CD4-positive, alpha-beta T cell treated with Interleukin-15 for 1 hour (primary cell): Measurements from ENCODE around the gene SCNM1.
A peak's percentile ranks its signal among the peaks of the same experiment; 100 is the strongest.
"Not testable (repeated sequence)": the region's sequence is repeated elsewhere in the genome, so short reads cannot be mapped to it uniquely, and the experiment has no call there.

ENCODE experiments used
- DNase-seq: peaks from one replicate; pipeline ENCODE4 v3.0.0-alpha.2; 2020

The SCNM1 gene

GRCh38 chr1:151147132-151147503, 18.8 kb upstream of the SCNM1 start:
- DNase-seq = no peak

- DNase-seq = no peak
Observed at GRCh38 chr1:151147665-151148064, 18.3 kb upstream of the SCNM1 start.

GRCh38 chr1:151156515-151156819, 9.5 kb upstream of the SCNM1 start, which contains the start of gene TNFAIP8L2:
TNFAIP8L2 (plus strand) TSS chr1:151156649; CDS start chr1:151158698, 2,049 bp downstream.
- DNase-seq = peak; percentile 66

- DNase-seq = peak; percentile 56
Observed at GRCh38 chr1:151157067-151157531, 8.8 kb upstream of the SCNM1 start.

- no peak for DNase-seq
Observed at GRCh38 chr1:151158326-151158725, 7.6 kb upstream of the SCNM1 start.

GRCh38 chr1:151158751-151159251, 7.1 kb upstream of the SCNM1 start:
- DNase-seq = no peak

- DNase-seq = no peak
Observed at GRCh38 chr1:151159373-151159772, 6.6 kb upstream of the SCNM1 start.

GRCh38 chr1:151164732-151165280, 1.1 kb upstream of the SCNM1 start:
- no peak for DNase-seq

GRCh38 chr1:151165281-151165737, 635 bp upstream of the SCNM1 start:
- DNase-seq = no peak

- no peak for DNase-seq
Observed at GRCh38 chr1:151166505-151166956, 587 bp downstream of the SCNM1 start.

- DNase-seq = no peak
Observed at GRCh38 chr1:151167116-151167515, 1.2 kb downstream of the SCNM1 start.

- no peak for DNase-seq
Observed at GRCh38 chr1:151171190-151171589, 5.2 kb downstream of the SCNM1 start.

- DNase-seq = no peak
Observed at GRCh38 chr1:151175041-151175741, 9.2 kb downstream of the SCNM1 start.

- DNase-seq = no peak
Observed at GRCh38 chr1:151175863-151176262, 9.9 kb downstream of the SCNM1 start, which contains the start of gene TMOD4. TMOD4 (minus strand) TSS chr1:151175981; CDS start chr1:151174875, 1,106 bp downstream.

GRCh38 chr1:151176514-151177045, 10.6 kb downstream of the SCNM1 start:
- no peak for DNase-seq

GRCh38 chr1:151184211-151184610, 18.3 kb downstream of the SCNM1 start:
- no peak for DNase-seq

GRCh38 chr1:151187205-151187604, 21.3 kb downstream of the SCNM1 start:
- no peak for DNase-seq

GRCh38 chr1:151188667-151189066, 22.7 kb downstream of the SCNM1 start:
- not testable (repeated sequence) for DNase-seq

- peak; percentile 85 for DNase-seq
Observed at GRCh38 chr1:151189637-151190445, 23.9 kb downstream of the SCNM1 start, which contains the start of gene VPS72. VPS72 (minus strand) TSS chr1:151190197; CDS start chr1:151190121, 76 bp downstream.

- DNase-seq = no peak
Observed at GRCh38 chr1:151192047-151192446, 26.1 kb downstream of the SCNM1 start.

- no peak for DNase-seq
Observed at GRCh38 chr1:151193304-151193703, 27.4 kb downstream of the SCNM1 start.

GRCh38 chr1:151193856-151194255, 27.9 kb downstream of the SCNM1 start:
- no peak for DNase-seq
